HCT116 (cell line): ENCODE measurements around the gene PAK1.

ENCODE experiments used
- EZH2 ChIP-seq: fragments of 200-600 bp; sonication (generic); IDR thresholded peaks from 2 replicates; pipeline ENCODE4 v1.6.1; 2017; ENCODE audit warnings: antibody characterized with exemption, mixed run types
- POLR2A ChIP-seq: IDR thresholded peaks from 2 replicates; pipeline ENCODE4 v1.7.0; 2011; ENCODE audit warnings: borderline replicate concordance; ENCODE audit not compliant: insufficient read depth, insufficient read length; ENCODE audit errors: extremely low read depth
- POLR2AphosphoS5 ChIP-seq: IDR thresholded peaks from 2 replicates; pipeline ENCODE4 v1.6.1; 2011; ENCODE audit warnings: mild to moderate bottlenecking, low read depth, low read length, moderate library complexity
- RAD21 ChIP-seq: IDR thresholded peaks from 2 replicates; pipeline ENCODE4 v1.6.1; 2012; ENCODE audit warnings: low read depth, mild to moderate bottlenecking
- TF ChIP-seq, protein P1 (sequence below), 3 experiments: fragments of 200-600 bp in 1 of 3; sonication (generic) in 1 of 3; IDR thresholded peaks in 2 of 3; conservative IDR thresholded peaks in 1 of 3; 2 replicates each; pipeline ENCODE4 v1.5.1; 2012 to 2017; ENCODE audit warnings: low read depth in 2 of 3, low read length in 2 of 3, antibody characterized with exemption in 1 of 3, borderline replicate concordance in 1 of 3, control low read depth in 1 of 3, mild to moderate bottlenecking in 1 of 3, mixed read lengths in 1 of 3, mixed run types in 1 of 3, moderate library complexity in 1 of 3; ENCODE audit not compliant: insufficient read depth in 1 of 3

DNA sequence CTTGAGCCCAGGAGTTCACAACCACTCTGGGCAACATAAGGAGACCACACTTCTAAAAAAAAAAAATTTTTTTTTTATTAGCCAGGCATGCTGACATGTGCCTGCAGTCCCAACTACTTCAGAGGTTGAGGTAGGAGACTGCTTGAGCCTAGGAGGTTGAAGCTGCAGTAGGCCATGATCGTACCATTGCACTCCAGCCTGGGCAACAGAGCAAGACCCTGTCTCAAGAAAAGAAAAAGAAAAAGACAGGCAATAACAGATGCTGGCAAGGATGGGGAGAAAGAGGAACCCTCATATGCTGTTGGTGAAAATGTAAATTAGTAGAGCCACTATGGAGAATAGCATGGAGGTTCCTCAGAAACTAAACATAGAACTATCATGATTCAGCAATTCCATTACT, 64.8 kb downstream of the PAK1 start:
- TF ChIP-seq, protein P1, sequence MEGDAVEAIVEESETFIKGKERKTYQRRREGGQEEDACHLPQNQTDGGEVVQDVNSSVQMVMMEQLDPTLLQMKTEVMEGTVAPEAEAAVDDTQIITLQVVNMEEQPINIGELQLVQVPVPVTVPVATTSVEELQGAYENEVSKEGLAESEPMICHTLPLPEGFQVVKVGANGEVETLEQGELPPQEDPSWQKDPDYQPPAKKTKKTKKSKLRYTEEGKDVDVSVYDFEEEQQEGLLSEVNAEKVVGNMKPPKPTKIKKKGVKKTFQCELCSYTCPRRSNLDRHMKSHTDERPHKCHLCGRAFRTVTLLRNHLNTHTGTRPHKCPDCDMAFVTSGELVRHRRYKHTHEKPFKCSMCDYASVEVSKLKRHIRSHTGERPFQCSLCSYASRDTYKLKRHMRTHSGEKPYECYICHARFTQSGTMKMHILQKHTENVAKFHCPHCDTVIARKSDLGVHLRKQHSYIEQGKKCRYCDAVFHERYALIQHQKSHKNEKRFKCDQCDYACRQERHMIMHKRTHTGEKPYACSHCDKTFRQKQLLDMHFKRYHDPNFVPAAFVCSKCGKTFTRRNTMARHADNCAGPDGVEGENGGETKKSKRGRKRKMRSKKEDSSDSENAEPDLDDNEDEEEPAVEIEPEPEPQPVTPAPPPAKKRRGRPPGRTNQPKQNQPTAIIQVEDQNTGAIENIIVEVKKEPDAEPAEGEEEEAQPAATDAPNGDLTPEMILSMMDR (IDR thresholded peaks at IDR 0.05 in 2 of 3, conservative IDR thresholded peaks at IDR 0.05 in 1 of 3; ENCODE audit: borderline replicate concordance in 1 of 3, insufficient read depth in 1 of 3, low read depth in 2 of 3, low read length in 2 of 3): no peak
- no peak for TF ChIP-seq EZH2
- TF ChIP-seq POLR2AphosphoS5: no peak
- TF ChIP-seq RAD21: no peak
- TF ChIP-seq POLR2A: no peak
